GM21360 (cell line): ENCODE results near the gene CHPF2.

Experiments used
- ATAC-seq: cut with Tn5 transposase; IDR thresholded peaks from one replicate; pipeline ENCODE4 v1.9.1; 2021; ENCODE audit warnings: mild to moderate bottlenecking, moderate library complexity; ENCODE audit not compliant: unreplicated experiment

The CHPF2 gene

GRCh38 chr7:151232917-151233701, 826 bp downstream of the CHPF2 start:
- peak; percentile 48 for ATAC-seq

DNA sequence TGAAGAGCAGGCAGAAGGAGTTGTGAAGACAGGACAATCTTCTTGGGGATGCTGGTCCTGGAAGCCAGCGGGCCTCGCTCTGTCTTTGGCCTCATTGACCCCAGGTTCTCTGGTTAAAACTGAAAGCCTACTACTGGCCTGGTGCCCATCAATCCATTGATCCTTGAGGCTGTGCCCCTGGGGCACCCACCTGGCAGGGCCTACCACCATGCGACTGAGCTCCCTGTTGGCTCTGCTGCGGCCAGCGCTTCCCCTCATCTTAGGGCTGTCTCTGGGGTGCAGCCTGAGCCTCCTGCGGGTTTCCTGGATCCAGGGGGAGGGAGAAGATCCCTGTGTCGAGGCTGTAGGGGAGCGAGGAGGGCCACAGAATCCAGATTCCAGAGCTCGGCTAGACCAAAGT, 1.5 kb downstream of the CHPF2 start:
- no peak for ATAC-seq

- ATAC-seq = no peak
Measured at GRCh38 chr7:151235091-151235787, 3.0 kb downstream of the CHPF2 start.

GRCh38 chr7:151236406-151236805, 4.1 kb downstream of the CHPF2 start:
- no peak for ATAC-seq

DNA sequence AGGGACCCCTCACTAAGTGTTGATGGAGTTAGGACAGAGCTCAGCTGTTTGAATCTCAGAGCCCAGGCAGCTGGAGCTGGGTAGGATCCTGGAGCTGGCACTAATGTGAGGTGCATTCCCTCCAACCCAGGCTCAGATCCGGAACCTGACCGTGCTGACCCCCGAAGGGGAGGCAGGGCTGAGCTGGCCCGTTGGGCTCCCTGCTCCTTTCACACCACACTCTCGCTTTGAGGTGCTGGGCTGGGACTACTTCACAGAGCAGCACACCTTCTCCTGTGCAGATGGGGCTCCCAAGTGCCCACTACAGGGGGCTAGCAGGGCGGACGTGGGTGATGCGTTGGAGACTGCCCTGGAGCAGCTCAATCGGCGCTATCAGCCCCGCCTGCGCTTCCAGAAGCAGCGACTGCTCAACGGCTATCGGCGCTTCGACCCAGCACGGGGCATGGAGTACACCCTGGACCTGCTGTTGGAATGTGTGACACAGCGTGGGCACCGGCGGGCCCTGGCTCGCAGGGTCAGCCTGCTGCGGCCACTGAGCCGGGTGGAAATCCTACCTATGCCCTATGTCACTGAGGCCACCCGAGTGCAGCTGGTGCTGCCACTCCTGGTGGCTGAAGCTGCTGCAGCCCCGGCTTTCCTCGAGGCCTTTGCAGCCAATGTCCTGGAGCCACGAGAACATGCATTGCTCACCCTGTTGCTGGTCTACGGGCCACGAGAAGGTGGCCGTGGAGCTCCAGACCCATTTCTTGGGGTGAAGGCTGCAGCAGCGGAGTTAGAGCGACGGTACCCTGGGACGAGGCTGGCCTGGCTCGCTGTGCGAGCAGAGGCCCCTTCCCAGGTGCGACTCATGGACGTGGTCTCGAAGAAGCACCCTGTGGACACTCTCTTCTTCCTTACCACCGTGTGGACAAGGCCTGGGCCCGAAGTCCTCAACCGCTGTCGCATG, 5.2 kb downstream of the CHPF2 start:
- no peak for ATAC-seq

DNA sequence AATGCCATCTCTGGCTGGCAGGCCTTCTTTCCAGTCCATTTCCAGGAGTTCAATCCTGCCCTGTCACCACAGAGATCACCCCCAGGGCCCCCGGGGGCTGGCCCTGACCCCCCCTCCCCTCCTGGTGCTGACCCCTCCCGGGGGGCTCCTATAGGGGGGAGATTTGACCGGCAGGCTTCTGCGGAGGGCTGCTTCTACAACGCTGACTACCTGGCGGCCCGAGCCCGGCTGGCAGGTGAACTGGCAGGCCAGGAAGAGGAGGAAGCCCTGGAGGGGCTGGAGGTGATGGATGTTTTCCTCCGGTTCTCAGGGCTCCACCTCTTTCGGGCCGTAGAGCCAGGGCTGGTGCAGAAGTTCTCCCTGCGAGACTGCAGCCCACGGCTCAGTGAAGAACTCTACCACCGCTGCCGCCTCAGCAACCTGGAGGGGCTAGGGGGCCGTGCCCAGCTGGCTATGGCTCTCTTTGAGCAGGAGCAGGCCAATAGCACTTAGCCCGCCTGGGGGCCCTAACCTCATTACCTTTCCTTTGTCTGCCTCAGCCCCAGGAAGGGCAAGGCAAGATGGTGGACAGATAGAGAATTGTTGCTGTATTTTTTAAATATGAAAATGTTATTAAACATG, 6.0 kb downstream of the CHPF2 start:
- no peak for ATAC-seq

DNA sequence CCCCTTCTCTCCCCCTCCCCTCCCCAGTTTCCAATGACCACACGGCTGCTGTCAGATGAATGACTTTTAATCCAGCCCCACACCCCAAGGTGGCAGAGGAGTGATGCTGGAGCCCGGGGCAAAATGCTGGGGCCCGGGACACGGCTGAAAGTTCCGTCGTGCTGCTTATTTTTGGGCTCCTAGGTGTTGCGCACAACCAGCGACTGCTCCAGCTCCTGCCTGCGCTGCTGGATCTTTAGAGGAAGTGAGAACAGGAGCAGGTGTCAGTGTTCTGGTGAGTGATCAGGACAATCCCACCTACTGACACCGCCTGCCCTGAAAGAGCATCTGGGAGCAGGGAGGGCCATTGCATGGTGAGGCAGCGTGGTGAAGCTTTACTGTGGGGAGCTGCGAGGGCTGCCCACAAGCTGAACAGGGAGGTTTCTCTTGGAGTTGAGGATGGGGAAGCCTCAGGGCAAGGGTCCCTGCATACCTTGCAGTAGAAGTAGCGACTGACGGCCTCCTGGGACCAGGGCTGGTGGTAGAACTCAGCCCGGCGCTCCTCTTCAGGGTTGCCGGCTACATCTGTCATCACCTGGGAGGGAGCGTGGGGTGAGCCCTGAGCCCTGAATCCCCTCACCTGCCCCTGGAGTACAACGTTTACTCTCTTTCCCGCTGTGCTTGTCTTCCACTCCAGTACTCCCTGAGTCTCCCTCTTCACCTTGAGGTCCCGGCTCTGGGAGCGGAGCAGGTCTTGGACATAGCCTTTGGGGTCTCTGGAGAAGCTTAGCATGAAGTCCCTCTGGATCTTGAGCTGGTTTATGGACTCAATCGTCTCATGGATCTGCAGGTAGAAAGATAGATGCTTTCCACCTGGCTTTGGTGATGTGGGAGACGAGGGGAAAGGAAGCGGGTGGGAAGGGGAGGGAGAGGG, 6.9 kb downstream of the CHPF2 start:
- ATAC-seq = no peak

GRCh38 chr7:151239837-151240459, 7.7 kb downstream of the CHPF2 start:
- no peak for ATAC-seq

DNA sequence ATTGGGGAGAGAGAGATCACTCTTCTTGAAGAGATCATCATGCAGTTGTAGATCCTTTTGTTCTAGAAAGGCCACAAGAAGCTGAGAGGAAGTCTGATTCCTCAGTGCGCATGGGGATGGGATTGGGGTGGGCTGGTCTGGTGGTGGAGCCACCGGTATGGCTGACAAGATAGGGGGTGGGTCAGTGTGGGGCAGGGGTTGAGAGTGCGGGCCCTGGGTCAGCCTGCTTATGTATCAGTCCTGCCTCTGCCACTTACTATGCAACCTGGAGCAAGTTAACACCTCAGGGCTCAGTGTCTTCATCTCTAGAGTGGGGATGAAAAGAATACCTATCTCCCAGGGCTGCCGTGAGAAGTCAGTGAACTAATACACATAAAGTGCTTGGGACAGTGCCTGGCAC, 8.3 kb downstream of the CHPF2 start:
- no peak for ATAC-seq

DNA sequence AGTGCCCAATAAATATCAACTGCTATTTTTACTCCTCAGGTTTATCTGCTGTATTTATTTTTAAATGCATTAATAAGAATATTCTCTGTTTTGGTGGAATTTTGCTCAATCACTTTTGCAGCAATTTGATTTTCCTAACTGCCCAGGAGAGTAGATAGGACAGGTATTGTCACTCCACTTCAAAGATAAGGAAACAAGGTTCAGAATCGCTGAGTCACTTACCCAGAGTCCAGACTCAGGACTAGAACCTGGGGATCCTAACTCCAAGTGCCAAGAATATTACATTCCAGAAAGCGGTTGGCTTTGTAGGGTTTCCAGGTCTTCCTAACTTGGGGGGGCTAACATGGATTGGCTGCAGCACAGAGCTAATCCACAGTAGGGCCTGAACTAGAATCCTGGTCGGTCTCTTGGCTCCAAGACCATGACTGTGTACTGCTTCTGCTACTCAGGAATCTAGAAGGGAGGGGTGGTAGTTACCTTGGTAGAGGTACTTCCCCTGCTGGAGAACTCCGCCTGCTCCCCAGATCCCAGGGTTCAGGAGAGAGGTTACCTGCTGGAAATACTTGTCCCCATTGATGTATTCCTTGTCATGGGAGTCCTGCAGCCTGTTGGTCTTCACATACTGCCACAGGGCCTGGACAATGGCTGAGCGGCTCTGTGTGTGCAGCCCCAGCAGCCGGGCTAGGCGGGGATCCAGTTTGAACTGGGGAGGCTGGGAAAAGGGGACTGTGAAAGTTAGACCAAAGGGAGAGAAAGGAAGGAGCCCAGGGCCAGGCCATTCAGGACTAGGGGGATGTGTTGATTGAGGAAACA, 8.9 kb downstream of the CHPF2 start:
- ATAC-seq = no peak

DNA sequence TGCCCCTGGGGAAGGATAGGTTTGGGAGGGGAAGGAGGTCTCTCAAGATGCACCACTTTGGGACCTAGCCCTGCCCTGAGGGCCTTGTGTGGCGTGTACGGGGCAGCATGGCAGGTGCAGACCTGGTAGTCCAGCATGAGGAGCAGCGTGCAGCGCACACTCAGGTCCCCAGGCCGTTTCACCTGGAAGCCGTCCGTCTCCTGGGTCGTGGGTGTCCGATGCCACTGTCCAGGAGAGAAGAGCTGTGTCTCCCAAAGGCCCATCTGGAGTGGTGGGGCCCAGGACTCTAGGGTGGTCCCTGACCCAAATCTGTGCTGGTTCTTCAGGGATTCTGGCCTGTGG, 9.4 kb downstream of the CHPF2 start:
- no peak for ATAC-seq

GRCh38 chr7:151242159-151243044, 10.1 kb downstream of the CHPF2 start:
- ATAC-seq = no peak

DNA sequence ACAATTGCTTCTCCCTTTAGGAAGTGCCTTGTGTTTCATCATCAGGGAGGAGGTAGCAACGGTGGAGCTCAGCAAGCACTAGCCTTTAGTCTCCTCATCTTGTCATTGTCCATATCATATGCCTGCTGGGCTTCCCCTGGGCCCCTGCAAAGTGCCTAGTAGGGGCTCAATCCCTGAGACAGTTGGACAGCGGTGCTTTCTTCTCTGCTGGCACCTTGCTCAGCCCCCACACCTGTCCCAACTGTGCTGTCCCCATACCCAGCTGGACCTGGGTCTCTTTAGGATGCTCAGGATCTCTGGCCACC, 10.7 kb downstream of the CHPF2 start:
- no peak for ATAC-seq

GRCh38 chr7:151243408-151244195, 11.3 kb downstream of the CHPF2 start:
- ATAC-seq = no peak

DNA sequence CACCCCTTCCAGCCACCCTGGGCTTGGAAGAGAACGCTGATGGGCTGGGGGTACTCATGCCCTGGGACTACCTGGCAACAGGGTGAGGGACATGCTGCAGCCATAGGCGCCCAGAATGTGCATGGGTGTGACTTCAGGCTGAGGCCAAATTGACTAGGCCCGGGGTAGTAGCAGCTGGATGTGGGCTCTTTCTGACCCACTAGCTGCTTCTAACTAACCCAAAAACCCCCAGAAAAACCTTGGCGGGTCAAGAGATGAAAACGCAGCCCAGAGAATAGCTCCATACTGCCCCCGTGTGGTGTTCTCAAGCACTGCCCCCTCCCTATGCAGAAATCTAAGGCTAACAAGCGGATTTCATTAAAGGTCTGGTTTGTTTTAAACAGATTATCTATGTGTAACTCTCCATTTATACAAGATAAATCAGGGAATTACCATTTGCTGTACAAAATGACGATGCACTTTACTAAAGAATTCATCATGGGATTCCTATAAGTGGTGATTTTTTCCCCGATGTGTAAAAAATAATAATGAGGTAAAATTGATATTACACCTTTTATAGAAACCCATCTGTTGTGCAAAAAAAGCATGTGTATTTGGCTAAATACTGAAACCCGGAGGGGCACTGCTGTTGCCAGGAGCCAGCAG, 12.0 kb downstream of the CHPF2 start:
- no peak for ATAC-seq

DNA sequence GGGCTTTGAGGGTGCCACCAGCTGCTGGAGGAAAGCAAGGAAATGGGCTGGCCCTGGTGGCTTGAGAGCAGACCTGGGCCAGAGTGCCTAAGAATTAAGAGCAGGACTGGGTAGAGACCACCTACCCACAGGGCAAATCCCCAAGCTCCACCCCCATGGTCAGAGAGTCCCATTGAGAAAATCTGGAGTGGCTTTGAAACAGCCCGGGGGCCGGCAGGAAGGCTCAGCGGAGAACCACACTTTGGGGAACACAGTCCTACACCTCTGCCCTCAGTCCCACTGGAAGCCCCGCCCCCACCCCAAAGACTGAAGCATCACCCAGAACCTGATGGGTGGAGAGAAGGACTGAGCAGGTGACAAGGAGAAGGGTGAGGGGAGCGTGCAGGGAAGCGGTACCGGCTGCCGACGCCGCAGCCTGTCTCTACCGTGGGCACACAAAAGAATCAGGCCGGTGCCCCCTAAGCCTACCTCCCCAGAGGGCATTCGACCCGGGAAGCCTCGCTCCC, 12.6 kb downstream of the CHPF2 start:
- no peak for ATAC-seq
